CD4-positive, alpha-beta memory T cell (primary cell): ENCODE data around the gene CRNKL1. TPM values are rescaled to one million over a fixed set of nuclear protein-coding genes. Genes with fewer than 3 reads are reported as not detected.

Experiments
- CTCF ChIA-PET: fragments of 350-600 bp; sonication (Branson Sonifier 250); formaldehyde crosslinking; loops from one replicate; lab custom pipeline; 2021; ENCODE audit warnings: inconsistent platforms; ENCODE audit not compliant: partially characterized antibody; lab: Charles Lee
- POLR2A ChIA-PET: fragments of 350-600 bp; sonication (Branson Sonifier 250); formaldehyde crosslinking; loops from one replicate; lab custom pipeline; 2021; ENCODE audit not compliant: partially characterized antibody; lab: Charles Lee
- DNase-seq, 5 donors: peaks; one replicate each; pipeline versions ENCODE4 v3.0.0 to v3.0.0-alpha.2; 2020 to 2022; ENCODE audit warnings: mixed read lengths in 1 of 5
- H3K27ac ChIP-seq: one replicate; pipeline ENCODE4 v1.7.0; 2013; ENCODE audit warnings: low read depth, low read length
- H3K27me3 ChIP-seq: 2 replicates; pipeline ENCODE4 v1.7.0; 2013; ENCODE audit warnings: mild to moderate bottlenecking, low read length, moderate library complexity; ENCODE audit not compliant: insufficient read depth
- H3K36me3 ChIP-seq: 2 replicates; pipeline ENCODE4 v1.7.0; 2013; ENCODE audit warnings: mild to moderate bottlenecking, low read length, moderate library complexity; ENCODE audit not compliant: insufficient read depth
- H3K4me1 ChIP-seq: 2 replicates; pipeline ENCODE4 v1.7.0; 2013; ENCODE audit warnings: mild to moderate bottlenecking, low read length, moderate library complexity; ENCODE audit not compliant: insufficient read depth
- H3K4me3 ChIP-seq, 2 donors: one replicate each; pipeline ENCODE4 v1.7.0; 2013; ENCODE audit warnings: low read length in 2 of 2, mild to moderate bottlenecking in 1 of 2
- H3K9me3 ChIP-seq, 2 donors: one replicate each; pipeline ENCODE4 v1.7.0; 2013; ENCODE audit warnings: low read length in 2 of 2, control low read depth in 1 of 2; ENCODE audit not compliant: control insufficient read depth in 1 of 2
- H3K27ac Mint-ChIP-seq, 7 donors: one replicate each; pipeline ENCODE4 v1.8.0; 2020 to 2021; ENCODE audit warnings: mixed read lengths in 7 of 7, mild to moderate bottlenecking in 6 of 7, inconsistent platforms in 3 of 7, moderate library complexity in 3 of 7
- H3K27me3 Mint-ChIP-seq, 2 donors: one replicate each; pipeline ENCODE4 v1.8.0; 2020 to 2021; ENCODE audit warnings: mixed read lengths in 2 of 2
- H3K36me3 Mint-ChIP-seq, 2 donors: one replicate each; pipeline ENCODE4 v1.8.0; 2020 to 2021; ENCODE audit warnings: mixed read lengths in 2 of 2, inconsistent platforms in 1 of 2, mild to moderate bottlenecking in 1 of 2
- H3K4me1 Mint-ChIP-seq, 4 donors: one replicate each; pipeline ENCODE4 v1.8.0; 2020 to 2021; ENCODE audit warnings: mixed read lengths in 4 of 4, mild to moderate bottlenecking in 1 of 4
- H3K4me3 Mint-ChIP-seq, 8 donors: one replicate each; pipeline ENCODE4 v1.8.0; 2020 to 2021; ENCODE audit warnings: mixed read lengths in 8 of 8, mild to moderate bottlenecking in 7 of 8, moderate library complexity in 6 of 8, inconsistent platforms in 3 of 8
- H3K9me3 Mint-ChIP-seq, 8 donors: one replicate each; pipeline ENCODE4 v1.8.0; 2020 to 2021; ENCODE audit warnings: mixed read lengths in 8 of 8, mild to moderate bottlenecking in 5 of 8, inconsistent platforms in 3 of 8, moderate library complexity in 1 of 8
- intact Hi-C: fragments of 100-400 bp; cut with micrococcal nuclease; formaldehyde crosslinking; loops from one replicate; pipeline ENCODE4 v1.15.1; 2023
- polyA plus RNA-seq, 2 donors: library from polyadenylated mRNA; unstranded; fragments of 300-500 nt; fragmentation: Illumina TruSeq; gene quantifications; one replicate each; pipeline ENCODE4 v1.2.3, GENCODE V29; 2021
- total RNA-seq, 2 experiments: library from RNA; stranded (reverse); gene quantifications; one replicate each; pipeline ENCODE4 v1.2.3, GENCODE V29; 2021

The CRNKL1 gene
- total and polyA plus RNA-seq, 4 experiments from 2014 or later: 10.4 to 32.9 (median 23.1) TPM

- Histone ChIP-seq H3K4me1 (no peaks in the 10 kb centered on the region), H3K4me3 (no peak overlapping the region), H3K27me3 (no peaks in the 10 kb centered on the region), H3K27ac (no peak overlapping the region), H3K36me3 (no peaks in the 10 kb centered on the region), H3K9me3 (no peaks in the 10 kb centered on the region)
- Mint-ChIP-seq H3K27ac (no peak overlapping the region), H3K9me3 (no peaks in the 10 kb centered on the region), H3K27me3 (peaks cover 5 to 11% of the 10 kb centered on the region in 2 donors), H3K4me1 (peaks cover 0 to 6% (median 4%) of the 10 kb centered on the region in 4 donors), H3K4me3 (no peak overlapping the region), H3K36me3 (no peaks in the 10 kb centered on the region)
- CTCF ChIA-PET: no interaction called here
- no peak for DNase-seq
- intact Hi-C loops: no loop called here
- POLR2A ChIA-PET: no interaction called here
These were observed 36.8 kb upstream of the CRNKL1 start for GRCh38 chr20:20089018-20089417.

GRCh38 chr20:20085812-20086211 is 33.5 kb upstream of the CRNKL1 start:
- Mint-ChIP-seq H3K36me3 (no peaks in the 10 kb centered on the region), H3K27ac (no peak overlapping the region), H3K4me3 (no peak overlapping the region), H3K27me3 (peaks cover 6 to 20% of the 10 kb centered on the region in 2 donors), H3K4me1 (peaks cover 0 to 9% (median 7%) of the 10 kb centered on the region in 4 donors), H3K9me3 (no peaks in the 10 kb centered on the region)
- Histone ChIP-seq H3K4me1 (no peaks in the 10 kb centered on the region), H3K4me3 (no peak overlapping the region), H3K27me3 (no peaks in the 10 kb centered on the region), H3K36me3 (no peaks in the 10 kb centered on the region), H3K9me3 (no peaks in the 10 kb centered on the region), H3K27ac (no peak overlapping the region)
- no peak for DNase-seq
- POLR2A ChIA-PET: no interaction called here
- CTCF ChIA-PET: no interaction called here
- intact Hi-C loops: no loop called here

GRCh38 chr20:20085071-20085470 is 32.8 kb upstream of the CRNKL1 start:
- H3K36me3 ChIP-seq: no peaks in the 10 kb centered on the region
- H3K9me3 Mint-ChIP-seq: no peaks in the 10 kb centered on the region
- H3K27ac Mint-ChIP-seq: no peak overlapping the region
- no peaks in the 10 kb centered on the region for H3K36me3 Mint-ChIP-seq
- peaks cover 0 to 9% (median 7%) of the 10 kb centered on the region in 4 donors for H3K4me1 Mint-ChIP-seq
- CTCF ChIA-PET: interaction anchor here (1.2 to 2.6 kb wide), 3 partner anchors 481 to 741 kb away, joined by 5 to 10 read pairs (median 9); no protein-coding TSS in a partner anchor
- H3K4me1 ChIP-seq: no peaks in the 10 kb centered on the region
- DNase-seq: no peak
- POLR2A ChIA-PET: no interaction called here
- H3K9me3 ChIP-seq: no peaks in the 10 kb centered on the region
- no peaks in the 10 kb centered on the region for H3K27me3 ChIP-seq
- no peak overlapping the region for H3K27ac ChIP-seq
- H3K27me3 Mint-ChIP-seq: peaks cover 6 to 18% of the 10 kb centered on the region in 2 donors
- intact Hi-C loops: no loop called here
- peak overlapping the region in 2 of 8 donors; percentile 15 to 45 for H3K4me3 Mint-ChIP-seq
- no peak overlapping the region for H3K4me3 ChIP-seq

GRCh38 chr20:20084296-20084752 is 32.1 kb upstream of the CRNKL1 start:
- H3K4me1 ChIP-seq: no peaks in the 10 kb centered on the region
- Mint-ChIP-seq H3K9me3 (no peaks in the 10 kb centered on the region), H3K36me3 (no peaks in the 10 kb centered on the region), H3K4me1 (peaks cover 0 to 9% (median 7%) of the 10 kb centered on the region in 4 donors), H3K27ac (peak overlapping the region in 3 of 7 donors; percentile 23 to 86 (median 67)), H3K27me3 (peaks cover 6 to 17% of the 10 kb centered on the region in 2 donors), H3K4me3 (peak overlapping the region in 4 of 8 donors; percentile 75 to 83 (median 78))
- intact Hi-C loops: no loop called here
- H3K27me3 ChIP-seq: no peaks in the 10 kb centered on the region
- H3K4me3 ChIP-seq: no peak overlapping the region
- H3K9me3 ChIP-seq: no peaks in the 10 kb centered on the region
- no peaks in the 10 kb centered on the region for H3K36me3 ChIP-seq
- ChIA-PET POLR2A (no interaction called here), CTCF (interaction anchor here (0.7 to 2.6 kb wide), 5 partner anchors 11 to 742 kb away, joined by 3 to 10 read pairs (median 5); no protein-coding TSS in a partner anchor)
- no peak for DNase-seq
- no peak overlapping the region for H3K27ac ChIP-seq

GRCh38 chr20:20083807-20084206 is 31.5 kb upstream of the CRNKL1 start:
- intact Hi-C loops: loop anchor here (2.0 kb wide), 1 partner anchor 1421 kb away; no protein-coding TSS in a partner anchor
- Mint-ChIP-seq H3K4me3 (peak overlapping the region in 6 of 8 donors; percentile 75 to 83 (median 78)), H3K27me3 (peaks cover 6 to 17% of the 10 kb centered on the region in 2 donors), H3K9me3 (no peaks in the 10 kb centered on the region), H3K27ac (peak overlapping the region in 2 of 7 donors; percentile 84 to 86), H3K4me1 (peaks cover 0 to 9% (median 7%) of the 10 kb centered on the region in 4 donors), H3K36me3 (no peaks in the 10 kb centered on the region)
- Histone ChIP-seq H3K4me3 (no peak overlapping the region), H3K4me1 (no peaks in the 10 kb centered on the region), H3K36me3 (no peaks in the 10 kb centered on the region), H3K27ac (no peak overlapping the region), H3K9me3 (no peaks in the 10 kb centered on the region), H3K27me3 (no peaks in the 10 kb centered on the region)
- POLR2A ChIA-PET: no interaction called here
- CTCF ChIA-PET: interaction anchor here (0.5 to 2.6 kb wide), 5 partner anchors 11 to 766 kb away, joined by 3 to 10 read pairs (median 5); no protein-coding TSS in a partner anchor
- peak in 4 of 5 donors; percentile 22 to 47 (median 44) for DNase-seq

- Histone ChIP-seq H3K36me3 (no peaks in the 10 kb centered on the region), H3K27ac (no peak overlapping the region), H3K4me1 (no peaks in the 10 kb centered on the region), H3K9me3 (no peaks in the 10 kb centered on the region), H3K27me3 (no peaks in the 10 kb centered on the region), H3K4me3 (no peak overlapping the region)
- intact Hi-C loops: no loop called here
- DNase-seq: no peak
- ChIA-PET CTCF (no interaction called here), POLR2A (no interaction called here)
- Mint-ChIP-seq H3K4me1 (peaks cover 0 to 5% (median 4%) of the 10 kb centered on the region in 4 donors), H3K27ac (no peak overlapping the region), H3K27me3 (peaks cover 9 to 19% of the 10 kb centered on the region in 2 donors), H3K9me3 (no peaks in the 10 kb centered on the region), H3K36me3 (no peaks in the 10 kb centered on the region), H3K4me3 (no peak overlapping the region)
These were observed 27.0 kb upstream of the CRNKL1 start for GRCh38 chr20:20079102-20079784.

DNA sequence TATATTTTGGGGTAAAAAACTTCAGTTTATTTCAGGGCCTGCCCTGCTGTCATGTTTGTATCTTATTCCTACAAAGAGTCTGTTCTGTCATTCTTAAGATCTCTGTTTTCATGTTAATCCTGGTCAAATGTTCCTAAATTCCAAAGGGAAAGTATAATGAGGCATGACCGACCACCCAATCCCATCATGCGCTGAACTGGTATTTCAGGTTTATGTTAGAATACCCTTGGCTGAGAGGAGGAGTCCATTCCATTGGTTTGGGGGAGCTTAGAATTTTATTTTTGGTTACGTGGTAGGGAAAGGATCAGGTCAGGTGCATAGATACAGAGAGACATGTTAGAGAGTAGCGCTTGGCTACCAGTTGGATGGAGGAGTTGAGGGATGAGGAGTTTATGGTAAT is 25.8 kb upstream of the CRNKL1 start:
- no peaks in the 10 kb centered on the region for H3K27me3 ChIP-seq
- CTCF ChIA-PET: no interaction called here

More for the DNA sequence above, 25.8 kb upstream of the CRNKL1 start:
- POLR2A ChIA-PET: no interaction called here
- Histone ChIP-seq H3K4me1 (no peaks in the 10 kb centered on the region), H3K27ac (no peak overlapping the region), H3K4me3 (no peak overlapping the region), H3K9me3 (no peaks in the 10 kb centered on the region), H3K36me3 (no peaks in the 10 kb centered on the region)
- no peak overlapping the region for H3K27ac Mint-ChIP-seq
- no peaks in the 10 kb centered on the region for H3K9me3 Mint-ChIP-seq
- no peak overlapping the region for H3K4me3 Mint-ChIP-seq
- no peaks in the 10 kb centered on the region for H3K36me3 Mint-ChIP-seq
- DNase-seq: no peak
- no peaks in the 10 kb centered on the region for H3K4me1 Mint-ChIP-seq
- peaks cover 13 to 19% of the 10 kb centered on the region in 2 donors for H3K27me3 Mint-ChIP-seq
- intact Hi-C loops: no loop called here
